Measurements from ENCODE around the gene RTN4RL2.

GRCh38 chr11:57458060-57458409 lies 2.3 kb upstream of the RTN4RL2 start:
- no peak for TF ChIP-seq CTCF (IDR thresholded peaks at IDR 0.05; ENCODE audit: poor library complexity, severe bottlenecking)
- TF ChIP-seq POLR2AphosphoS5 (IDR thresholded peaks at IDR 0.05) = no peak
- no peak for TF ChIP-seq SMC3 (conservative IDR thresholded peaks at IDR 0.05; ENCODE audit: poor library complexity)
